Ishikawa (cell line): ENCODE measurements around the gene SNORC.

Source experiments
- CEBPB ChIP-seq: IDR thresholded peaks from 2 replicates; pipeline ENCODE4 v1.6.1; 2012
- EGR1 ChIP-seq: IDR thresholded peaks from 2 replicates; pipeline ENCODE4 v1.6.1; 2012
- EP300 ChIP-seq: IDR thresholded peaks from 2 replicates; pipeline ENCODE4 v1.6.1; 2012; ENCODE audit warnings: borderline replicate concordance
- NFIC ChIP-seq: IDR thresholded peaks from 2 replicates; pipeline ENCODE4 v1.6.1; 2012
- RAD21 ChIP-seq: IDR thresholded peaks from 2 replicates; pipeline ENCODE4 v1.6.1; 2012; ENCODE audit warnings: low read depth
- TAF1 ChIP-seq: IDR thresholded peaks from 2 replicates; pipeline ENCODE4 v1.6.1; 2012; ENCODE audit warnings: low read depth, mild to moderate bottlenecking
- TCF12 ChIP-seq: IDR thresholded peaks from 2 replicates; pipeline ENCODE4 v1.6.1; 2012; ENCODE audit warnings: low read depth
- YY1 ChIP-seq: IDR thresholded peaks from 2 replicates; pipeline ENCODE4 v1.6.1; 2012; ENCODE audit warnings: low read depth
- ZBTB7A ChIP-seq: IDR thresholded peaks from 2 replicates; pipeline ENCODE4 v1.6.1; 2012; ENCODE audit warnings: low read depth
- TF ChIP-seq, protein P1 (sequence below): IDR thresholded peaks from 2 replicates; pipeline ENCODE4 v1.6.1; 2012
- TF ChIP-seq, protein P2 (sequence below): IDR thresholded peaks from 2 replicates; pipeline ENCODE4 v1.6.1; 2012; ENCODE audit warnings: low read depth, mild to moderate bottlenecking
- TF ChIP-seq, protein P3 (sequence below): IDR thresholded peaks from 2 replicates; pipeline ENCODE4 v1.6.1; 2012

DNA sequence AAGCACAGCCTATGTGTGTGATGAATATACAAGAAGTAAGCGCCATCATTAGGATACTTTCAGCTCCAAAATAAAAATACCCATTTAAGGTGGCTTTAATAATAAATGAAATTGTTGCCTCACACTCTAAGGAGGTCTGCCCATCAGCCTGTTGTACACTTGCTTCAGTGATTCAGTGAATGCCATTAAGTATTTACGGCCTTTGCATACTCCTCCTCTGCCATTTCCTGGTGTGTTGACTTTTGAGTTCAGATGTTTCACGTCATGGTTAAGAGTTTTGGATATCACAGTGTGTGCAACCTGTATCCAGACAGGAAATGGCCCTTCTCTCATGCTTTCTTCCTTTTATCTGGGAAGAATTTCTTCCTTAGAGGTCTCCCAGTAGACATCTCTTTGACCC is 38.6 kb upstream of the SNORC start:
- TF ChIP-seq EGR1 (no peak), EP300 (no peak), NFIC (no peak), YY1 (no peak), TCF12 (no peak), CEBPB (no peak), TAF1 (no peak), RAD21 (no peak), ZBTB7A (no peak)
- TF ChIP-seq, protein P1, sequence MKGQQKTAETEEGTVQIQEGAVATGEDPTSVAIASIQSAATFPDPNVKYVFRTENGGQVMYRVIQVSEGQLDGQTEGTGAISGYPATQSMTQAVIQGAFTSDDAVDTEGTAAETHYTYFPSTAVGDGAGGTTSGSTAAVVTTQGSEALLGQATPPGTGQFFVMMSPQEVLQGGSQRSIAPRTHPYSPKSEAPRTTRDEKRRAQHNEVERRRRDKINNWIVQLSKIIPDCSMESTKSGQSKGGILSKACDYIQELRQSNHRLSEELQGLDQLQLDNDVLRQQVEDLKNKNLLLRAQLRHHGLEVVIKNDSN = no peak
- TF ChIP-seq, protein P2, sequence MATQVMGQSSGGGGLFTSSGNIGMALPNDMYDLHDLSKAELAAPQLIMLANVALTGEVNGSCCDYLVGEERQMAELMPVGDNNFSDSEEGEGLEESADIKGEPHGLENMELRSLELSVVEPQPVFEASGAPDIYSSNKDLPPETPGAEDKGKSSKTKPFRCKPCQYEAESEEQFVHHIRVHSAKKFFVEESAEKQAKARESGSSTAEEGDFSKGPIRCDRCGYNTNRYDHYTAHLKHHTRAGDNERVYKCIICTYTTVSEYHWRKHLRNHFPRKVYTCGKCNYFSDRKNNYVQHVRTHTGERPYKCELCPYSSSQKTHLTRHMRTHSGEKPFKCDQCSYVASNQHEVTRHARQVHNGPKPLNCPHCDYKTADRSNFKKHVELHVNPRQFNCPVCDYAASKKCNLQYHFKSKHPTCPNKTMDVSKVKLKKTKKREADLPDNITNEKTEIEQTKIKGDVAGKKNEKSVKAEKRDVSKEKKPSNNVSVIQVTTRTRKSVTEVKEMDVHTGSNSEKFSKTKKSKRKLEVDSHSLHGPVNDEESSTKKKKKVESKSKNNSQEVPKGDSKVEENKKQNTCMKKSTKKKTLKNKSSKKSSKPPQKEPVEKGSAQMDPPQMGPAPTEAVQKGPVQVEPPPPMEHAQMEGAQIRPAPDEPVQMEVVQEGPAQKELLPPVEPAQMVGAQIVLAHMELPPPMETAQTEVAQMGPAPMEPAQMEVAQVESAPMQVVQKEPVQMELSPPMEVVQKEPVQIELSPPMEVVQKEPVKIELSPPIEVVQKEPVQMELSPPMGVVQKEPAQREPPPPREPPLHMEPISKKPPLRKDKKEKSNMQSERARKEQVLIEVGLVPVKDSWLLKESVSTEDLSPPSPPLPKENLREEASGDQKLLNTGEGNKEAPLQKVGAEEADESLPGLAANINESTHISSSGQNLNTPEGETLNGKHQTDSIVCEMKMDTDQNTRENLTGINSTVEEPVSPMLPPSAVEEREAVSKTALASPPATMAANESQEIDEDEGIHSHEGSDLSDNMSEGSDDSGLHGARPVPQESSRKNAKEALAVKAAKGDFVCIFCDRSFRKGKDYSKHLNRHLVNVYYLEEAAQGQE = no peak
- TF ChIP-seq, protein P3, sequence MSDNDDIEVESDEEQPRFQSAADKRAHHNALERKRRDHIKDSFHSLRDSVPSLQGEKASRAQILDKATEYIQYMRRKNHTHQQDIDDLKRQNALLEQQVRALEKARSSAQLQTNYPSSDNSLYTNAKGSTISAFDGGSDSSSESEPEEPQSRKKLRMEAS = no peak
